Measurements from ENCODE around the gene HOXD12.

HOXD12 gene

DNA sequence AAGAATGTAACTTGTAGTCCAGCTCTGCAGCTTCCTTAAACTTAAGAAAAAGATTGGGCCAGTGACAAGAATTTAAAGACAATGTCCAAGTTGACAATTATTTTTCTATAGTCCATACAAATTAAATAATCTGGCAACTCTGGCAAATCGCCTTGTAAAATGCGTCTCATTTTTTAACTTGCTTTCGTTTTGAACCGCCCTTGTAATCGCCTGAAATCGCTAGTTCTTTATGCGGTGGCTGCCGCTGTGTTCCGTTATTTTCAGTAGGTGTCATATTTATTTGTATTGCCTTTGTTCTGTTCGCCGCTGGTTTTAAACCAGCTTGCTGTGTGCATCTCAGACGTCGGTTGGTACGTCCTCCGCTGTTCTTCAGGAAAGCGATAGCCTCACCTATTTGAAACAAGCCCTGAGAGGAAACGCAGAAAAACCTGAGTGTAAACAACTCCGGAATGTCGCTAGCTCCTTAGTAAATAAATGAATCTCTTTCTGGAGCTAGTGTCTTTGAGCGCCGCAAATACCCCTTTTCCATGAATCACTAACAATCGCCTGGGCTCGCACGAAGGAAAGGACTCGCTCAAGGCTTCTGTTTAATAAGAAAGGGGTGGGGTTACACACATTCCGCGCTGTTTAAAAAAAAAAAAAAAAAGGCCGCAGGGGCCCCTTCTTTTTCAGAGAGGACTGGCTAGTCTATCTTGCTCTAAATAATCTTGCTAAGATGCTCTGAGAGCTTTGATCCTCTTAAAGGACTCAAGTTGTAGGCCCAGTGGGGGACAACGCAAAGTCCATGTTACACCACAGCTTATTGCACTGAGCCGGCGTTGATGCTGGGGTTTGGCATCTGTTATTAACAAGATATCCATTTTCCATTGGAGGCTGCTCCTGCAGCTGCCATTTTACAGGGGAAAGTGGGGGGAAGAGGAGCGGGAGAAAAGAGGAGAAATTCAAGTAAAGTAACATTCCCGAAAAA, 32.9 kb downstream of the HOXD12 start:
- peak; percentile 50 for DNase-seq

DNA sequence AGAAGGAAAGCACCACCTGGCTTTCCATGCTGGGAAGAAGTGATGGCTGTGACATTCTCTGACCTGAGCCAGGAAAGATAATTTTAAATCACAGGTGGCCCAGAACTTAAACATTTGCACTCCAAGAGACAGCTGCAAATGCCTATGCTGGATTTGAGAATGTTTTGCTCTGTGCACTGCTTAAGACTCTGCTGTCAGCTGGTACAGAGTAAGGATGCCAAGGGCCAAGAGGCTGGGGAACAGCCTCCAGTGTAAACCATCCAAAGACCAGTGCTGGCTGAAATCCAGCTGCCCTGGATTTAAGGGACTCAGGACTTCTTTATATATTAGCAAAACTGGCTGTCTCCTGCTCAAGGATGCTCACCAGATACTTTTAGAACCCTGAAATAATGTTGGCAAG, 33.8 kb downstream of the HOXD12 start:
- no peak for DNase-seq

DNA sequence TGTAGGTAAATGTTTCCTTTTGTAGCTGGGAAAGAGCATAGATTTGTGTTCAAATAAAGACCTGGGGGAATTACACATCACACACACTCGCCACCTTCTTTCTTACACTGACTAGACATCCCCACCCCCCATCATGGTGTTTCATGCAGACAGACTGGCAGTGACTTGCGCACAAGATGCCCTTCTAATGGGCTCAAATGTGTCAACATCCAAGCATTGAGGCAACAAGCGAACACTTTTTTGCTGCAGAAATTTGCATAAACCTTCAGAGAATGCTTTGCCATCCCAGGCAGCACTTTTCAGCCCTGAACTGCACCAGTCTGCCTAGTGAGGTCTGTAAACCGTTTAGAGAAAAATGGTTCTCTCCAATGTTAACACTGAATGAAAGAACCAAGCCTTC, 34.4 kb downstream of the HOXD12 start:
- peak; percentile 30 for DNase-seq

DNA sequence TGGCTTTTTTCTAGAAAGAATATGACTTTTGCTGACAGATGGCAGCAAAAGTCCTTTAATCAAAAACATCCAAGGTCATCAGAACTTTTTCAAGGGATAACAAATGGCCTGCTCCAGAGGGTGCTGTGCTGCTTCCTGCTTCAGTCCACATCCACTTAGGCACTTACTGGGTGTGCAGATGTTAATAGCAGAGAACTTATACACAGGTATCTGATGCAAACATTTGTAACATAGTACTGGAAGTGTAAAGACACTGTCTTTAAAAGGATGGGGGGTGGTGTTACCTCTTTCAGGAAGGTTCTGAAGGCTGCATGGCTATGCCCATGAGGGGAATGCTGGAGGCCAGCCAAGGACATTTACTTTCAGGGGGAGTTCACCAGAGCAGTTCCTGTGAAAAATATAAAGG, 35.4 kb downstream of the HOXD12 start:
- no peak for DNase-seq

- peak; percentile 58 for DNase-seq
These were observed 37.0 kb downstream of the HOXD12 start for GRCh38 chr2:176136374-176137251.

DNA sequence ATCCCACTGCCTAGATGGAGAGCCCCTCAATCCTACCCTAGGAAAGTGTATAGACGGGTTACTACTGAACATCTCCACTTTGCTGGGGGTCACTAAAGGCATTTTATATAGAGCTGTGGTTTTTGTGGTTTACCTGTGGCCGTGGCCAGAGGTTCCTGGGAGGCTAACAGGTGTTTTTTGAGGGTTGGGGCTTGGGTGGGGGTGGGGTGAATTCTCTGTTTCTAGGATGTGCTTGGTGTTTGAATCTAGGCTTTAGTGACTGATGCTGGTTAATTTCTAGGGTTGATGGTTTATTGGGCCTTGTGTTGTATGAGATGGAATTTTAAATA, 37.6 kb downstream of the HOXD12 start:
- no peak for DNase-seq

GRCh38 chr2:176137906-176138305, 38.3 kb downstream of the HOXD12 start:
- no peak for DNase-seq

DNA sequence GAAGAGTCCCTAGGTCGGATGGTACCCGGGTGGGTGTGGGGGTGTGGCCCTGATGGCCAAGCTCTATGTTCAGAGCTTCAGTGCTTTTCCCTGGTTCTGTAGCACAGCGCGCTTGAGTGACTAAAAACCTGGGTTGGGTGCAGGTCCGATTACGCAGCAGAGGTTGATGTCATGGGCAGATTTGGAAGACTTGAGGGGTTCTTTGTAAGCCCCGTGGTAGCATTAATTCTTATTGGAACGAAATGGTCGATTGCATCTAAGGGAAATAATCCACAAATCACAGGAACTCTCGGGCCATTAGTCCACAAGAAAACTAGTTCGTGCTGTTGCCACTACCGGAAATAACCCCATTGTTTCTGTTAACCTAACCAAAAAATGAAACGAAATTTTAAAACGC, 38.9 kb downstream of the HOXD12 start:
- peak; percentile 45 for DNase-seq

DNA sequence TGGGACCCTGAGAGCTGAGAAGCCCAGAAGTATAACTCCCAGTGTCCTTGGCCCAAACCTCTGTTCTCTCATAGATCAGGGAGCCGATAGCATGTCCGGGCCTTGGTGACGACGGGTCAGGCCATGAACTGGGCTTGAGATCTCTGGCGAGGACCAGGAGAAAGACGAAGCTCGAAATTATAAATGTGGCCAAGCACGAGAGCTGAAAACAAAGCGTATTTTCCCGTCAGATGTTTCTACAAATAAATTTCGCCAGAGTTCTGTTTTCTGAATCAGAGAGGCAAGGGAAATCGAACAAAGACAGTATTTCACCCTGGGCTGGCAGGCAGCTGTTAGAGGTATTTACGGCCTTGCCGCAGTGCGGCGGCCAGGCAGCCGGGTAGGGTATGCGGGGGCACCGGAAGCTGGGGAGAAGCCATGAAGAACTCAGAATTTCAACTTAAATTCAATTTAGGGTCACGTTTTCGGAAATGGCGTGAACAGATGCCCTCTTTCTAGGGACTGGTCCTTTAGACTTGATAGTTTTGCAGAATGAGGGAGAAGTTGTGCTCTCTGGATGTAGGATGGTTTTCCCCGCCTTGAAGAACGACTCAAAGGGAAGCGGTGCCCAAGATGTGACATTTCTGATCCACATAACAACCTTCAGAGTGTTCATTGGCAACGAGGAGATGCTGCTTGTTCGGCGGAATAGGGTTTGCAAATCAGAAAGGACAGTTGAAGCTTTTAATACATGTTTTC, 39.5 kb downstream of the HOXD12 start:
- DNase-seq = peak; percentile 48

- DNase-seq = peak; percentile 37
These were observed 40.3 kb downstream of the HOXD12 start for GRCh38 chr2:176139661-176140512.

DNA sequence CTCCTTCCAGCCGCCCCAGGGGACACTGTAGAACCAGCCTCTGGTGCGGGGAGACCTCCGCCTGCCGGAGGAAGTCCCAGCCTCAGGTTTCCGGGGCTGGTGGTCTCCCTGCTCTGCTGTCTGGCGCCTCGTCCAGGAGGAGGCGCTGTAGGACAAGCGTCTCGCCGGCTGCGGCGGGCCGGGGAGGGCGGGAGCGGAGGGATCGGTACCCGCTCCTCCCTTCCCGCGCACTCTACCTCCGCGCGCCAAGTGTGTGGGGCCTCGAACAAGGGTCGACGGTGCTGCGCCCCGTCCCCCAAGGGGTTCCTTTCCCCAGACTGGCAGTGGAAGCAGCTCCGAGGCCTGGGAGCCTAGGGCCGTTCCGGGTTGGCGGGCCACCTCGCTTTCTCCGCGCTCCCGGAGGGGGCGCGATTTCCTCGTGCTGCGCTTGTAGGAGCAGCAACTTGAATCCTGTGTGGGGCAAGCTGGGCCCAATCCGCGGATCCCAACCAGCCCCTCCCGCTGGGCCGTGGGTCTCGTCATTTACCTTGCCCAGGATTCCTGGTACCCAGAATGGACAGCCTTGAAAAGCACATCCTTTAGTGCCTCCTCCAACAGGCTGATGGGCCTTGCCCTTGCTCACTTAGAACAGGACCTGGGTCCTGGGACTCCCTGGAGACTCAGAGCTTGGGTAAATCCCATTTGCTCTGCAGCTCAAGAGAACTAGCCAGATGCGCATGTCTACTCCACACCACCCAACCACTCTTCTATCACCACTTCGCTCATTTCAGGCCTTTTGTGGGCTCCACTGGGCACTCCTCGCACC, 41.1 kb downstream of the HOXD12 start:
- DNase-seq = peak; percentile 89

DNA sequence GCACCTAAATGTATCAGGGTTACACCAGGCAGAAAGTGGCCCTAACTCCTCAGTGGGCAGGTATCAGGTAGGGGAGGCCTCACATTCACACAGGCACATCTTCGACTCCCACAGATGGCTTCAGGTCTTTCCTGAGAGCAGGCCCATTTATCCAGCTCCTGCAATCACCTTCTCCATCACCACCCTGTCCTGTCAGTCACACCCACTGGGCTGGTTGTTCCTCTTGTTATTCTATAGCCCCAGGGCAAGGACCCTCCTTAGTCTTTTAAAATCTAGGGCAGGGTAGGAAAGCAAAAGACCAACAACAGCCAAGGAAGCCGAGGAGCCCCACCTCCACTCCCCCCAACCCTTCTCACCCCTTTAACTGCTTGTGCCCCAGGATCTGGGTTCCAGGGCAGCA, 42.7 kb downstream of the HOXD12 start:
- no peak for DNase-seq

DNA sequence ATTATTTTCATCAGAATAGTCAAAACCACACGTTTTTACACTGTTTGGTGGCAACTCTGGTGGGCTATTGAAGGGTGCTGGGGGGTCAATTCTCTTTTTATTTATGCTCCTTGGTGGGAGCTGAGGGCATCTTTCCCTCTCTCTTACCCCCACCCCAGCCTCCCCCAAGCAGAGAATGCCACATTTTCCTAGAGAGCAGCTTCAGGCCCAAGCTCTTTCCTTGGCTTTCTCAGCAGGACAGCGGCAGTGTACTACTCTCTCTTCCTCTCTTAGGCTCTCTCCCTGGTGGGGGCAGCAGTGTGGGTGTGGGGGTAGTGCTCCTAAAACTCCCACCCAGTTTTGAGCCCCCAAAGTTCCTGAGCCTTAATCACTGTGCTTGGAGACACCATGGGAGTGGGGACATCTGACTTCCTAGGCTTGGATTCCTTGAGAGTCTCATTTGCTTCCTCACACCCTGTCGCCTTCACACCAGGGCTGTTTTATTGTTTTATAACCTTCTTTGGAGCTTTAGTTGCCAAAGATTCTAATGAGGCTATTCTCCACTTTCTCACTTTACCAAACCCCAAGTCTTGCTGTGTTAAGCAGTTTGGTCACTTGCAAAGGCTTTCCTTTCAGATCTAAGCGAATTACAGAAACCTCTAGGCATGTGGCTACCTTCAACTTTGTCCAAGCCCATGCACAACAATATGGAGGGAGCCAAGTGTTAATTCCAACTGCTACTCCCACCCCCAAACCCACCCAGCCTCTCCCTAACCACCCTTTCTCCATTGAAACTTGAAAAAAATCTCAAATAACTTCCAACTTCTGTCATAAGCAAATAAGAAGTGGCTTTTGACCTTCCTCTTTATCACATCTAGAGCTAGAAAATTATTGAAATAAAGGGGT, 45.7 kb downstream of the HOXD12 start:
- DNase-seq = no peak

DNA sequence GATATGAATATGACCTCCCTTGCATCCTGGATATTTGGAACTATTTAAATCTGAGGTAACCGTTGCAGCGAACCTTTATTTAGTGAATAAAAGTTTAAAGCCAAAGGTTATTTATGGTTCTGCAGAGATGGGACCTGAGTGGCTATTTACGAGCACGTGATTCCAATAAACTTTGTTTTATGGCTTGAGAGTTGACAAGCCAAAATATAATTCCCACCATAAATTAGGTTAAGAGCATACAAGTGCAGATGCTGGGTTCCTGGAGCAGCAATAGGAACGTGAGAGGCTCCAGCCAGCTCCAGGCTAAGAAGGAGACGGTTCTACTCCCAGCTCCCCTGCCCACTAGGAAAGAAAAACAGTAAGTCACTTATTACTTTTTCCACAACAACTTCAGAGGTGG, 46.5 kb downstream of the HOXD12 start:
- DNase-seq = no peak

DNA sequence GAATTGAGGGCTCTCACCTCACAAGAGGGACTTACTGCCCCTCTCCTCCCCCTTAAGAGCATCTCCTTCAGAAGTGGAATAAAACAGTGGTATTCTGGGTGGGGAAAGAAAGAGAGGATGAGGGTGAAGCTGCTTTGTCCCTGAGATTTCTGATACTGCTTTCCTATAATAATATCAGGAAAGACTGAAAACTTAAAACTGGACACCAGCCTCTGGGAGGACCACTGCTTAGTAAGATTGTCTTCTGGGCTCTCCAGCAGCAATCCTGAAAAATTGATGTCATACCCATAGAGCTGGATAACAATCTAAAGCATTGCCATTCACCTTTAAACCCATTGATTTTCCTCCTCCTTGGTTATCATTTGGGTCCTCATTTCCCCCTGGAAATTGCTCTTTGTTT, 47.0 kb downstream of the HOXD12 start:
- DNase-seq = no peak

GRCh38 chr2:176147210-176147799, 47.7 kb downstream of the HOXD12 start:
- DNase-seq = no peak

- peak; percentile 47 for DNase-seq
These were observed 48.4 kb downstream of the HOXD12 start for GRCh38 chr2:176147800-176148496.

GRCh38 chr2:176148751-176149421, 49.3 kb downstream of the HOXD12 start:
- peak; percentile 38 for DNase-seq
